GM18873 (cell line): ENCODE results near the gene FUT6.
"Not testable (repeated sequence)": the region's sequence is repeated elsewhere in the genome, so short reads cannot be mapped to it uniquely, and the experiment has no call there.

ENCODE experiments used
- ATAC-seq: cut with Tn5 transposase; IDR thresholded peaks from one replicate; pipeline ENCODE4 v1.9.1; 2021; ENCODE audit warnings: mild to moderate bottlenecking, moderate library complexity, moderate number of reproducible peaks; ENCODE audit not compliant: unreplicated experiment, low FRiP score

The FUT6 gene, protein sequence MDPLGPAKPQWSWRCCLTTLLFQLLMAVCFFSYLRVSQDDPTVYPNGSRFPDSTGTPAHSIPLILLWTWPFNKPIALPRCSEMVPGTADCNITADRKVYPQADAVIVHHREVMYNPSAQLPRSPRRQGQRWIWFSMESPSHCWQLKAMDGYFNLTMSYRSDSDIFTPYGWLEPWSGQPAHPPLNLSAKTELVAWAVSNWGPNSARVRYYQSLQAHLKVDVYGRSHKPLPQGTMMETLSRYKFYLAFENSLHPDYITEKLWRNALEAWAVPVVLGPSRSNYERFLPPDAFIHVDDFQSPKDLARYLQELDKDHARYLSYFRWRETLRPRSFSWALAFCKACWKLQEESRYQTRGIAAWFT

DNA sequence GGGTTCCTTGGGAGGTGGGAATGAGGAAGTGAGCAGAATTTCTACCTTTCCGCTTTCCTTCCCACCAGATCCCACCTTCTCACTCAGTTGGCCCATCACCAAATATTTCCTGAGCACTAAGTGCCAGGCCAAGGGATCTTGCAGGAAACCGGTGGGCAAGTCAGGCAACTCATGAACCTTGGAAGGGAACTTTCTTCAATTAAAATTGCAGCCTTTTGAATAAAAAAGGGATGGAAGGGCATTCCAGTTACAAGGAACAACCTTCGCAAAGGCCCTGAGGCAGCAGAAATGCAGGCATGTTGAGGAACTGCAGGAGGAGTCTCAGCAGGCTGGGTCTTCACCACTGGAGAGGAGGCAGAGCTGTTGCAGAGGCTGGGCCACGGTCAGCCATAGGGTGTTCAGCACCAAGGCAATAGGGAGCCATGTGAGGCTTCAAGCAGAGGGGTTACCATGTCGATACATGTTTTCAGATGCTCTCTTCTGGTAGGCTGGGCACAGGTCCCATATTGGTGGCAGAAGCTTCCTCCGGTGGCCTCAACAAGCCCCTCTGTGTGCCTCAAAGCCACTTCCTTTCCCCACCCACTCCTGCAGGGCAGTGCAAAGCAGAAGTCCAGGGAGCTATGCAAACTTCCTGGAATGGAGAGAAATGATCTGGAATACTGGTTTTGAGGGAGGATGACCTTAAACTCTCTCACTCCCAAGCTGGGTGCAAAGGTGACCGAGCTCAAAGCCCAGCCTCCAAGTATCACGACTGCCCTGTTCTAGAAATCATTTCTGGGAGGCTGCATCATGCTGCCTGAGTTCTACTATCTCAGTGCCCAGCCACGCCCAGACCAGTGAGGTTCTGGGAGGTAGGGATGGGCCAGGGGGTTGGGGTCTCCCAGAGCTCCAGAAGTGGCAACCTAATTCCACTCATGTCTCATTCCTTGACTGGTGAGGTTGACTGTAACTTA, at the start of gene FUT6:
Gene FUT6, minus strand, starts transcription at position 638 of the 953 bp plus-strand sequence. CDS start 7,135 bp downstream, outside the sequence.
- ATAC-seq = no peak

DNA sequence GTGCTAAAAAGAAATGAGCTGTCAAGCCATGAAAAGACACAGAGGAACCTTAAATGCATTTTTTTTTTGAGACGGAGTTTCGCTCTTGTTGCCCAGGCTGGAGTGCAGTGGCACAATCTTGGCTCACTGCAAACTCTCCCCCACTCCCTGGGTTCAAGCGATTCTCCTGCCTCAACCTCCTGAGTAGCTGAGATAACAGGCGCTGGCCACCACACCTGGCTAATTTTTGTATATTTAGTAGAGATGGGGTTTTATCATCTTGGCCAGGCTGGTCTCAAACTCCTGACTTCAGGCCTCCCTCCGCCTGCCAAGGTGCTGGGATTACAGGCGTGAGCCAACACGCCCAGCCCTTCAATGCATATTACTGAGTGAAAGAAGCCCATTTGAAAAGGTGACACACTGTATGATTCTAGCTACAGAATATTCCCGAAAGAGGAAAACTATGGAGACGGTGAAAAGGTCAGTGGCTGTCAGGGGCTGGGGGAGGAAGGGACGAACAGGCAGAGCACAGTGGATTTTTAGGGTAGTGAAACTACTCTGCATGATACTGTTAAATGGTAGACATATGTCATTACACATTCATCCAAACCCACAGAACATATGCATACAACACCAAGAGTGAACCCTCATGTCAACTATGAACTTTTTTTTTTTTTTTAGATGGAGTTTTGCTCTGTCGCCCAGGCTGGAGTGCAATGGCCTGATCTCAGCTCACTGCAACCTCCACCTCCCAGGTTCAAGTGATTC, 44.7 kb upstream of the FUT6 start:
- not testable (repeated sequence) for ATAC-seq

DNA sequence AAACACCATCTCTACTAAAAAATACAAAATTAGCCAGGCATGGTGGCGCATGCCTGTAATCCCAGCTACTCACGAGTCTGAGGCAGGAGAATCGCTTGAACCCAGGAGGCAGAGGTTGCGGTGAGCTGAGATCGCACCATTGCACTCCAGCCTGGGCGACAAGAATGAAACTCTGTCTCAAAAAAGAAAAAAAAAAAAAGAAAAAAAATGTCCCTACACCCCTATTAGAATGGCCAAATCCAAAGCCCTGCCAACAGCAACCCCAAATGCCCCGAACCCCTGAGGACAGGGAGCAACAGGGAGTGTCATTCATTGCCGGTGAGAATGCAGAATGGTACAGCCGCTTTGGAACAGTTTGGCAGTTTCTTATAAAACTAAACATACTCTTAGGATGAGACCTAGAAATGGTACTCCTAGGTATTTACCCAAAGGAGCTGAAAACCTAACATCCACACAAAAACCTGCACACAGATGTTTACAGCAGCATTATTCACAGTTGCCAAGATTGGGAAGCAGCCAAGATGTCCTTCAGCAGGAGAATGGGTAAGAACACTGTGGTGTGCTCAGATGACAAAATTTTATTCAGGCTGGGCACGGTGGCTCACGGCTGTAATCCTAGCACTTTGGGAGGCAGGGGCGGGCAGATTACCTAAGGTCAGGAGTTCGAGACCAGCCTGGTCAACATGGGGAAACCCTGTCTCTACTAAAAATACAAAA, 43.8 kb upstream of the FUT6 start:
- not testable (repeated sequence) for ATAC-seq

DNA sequence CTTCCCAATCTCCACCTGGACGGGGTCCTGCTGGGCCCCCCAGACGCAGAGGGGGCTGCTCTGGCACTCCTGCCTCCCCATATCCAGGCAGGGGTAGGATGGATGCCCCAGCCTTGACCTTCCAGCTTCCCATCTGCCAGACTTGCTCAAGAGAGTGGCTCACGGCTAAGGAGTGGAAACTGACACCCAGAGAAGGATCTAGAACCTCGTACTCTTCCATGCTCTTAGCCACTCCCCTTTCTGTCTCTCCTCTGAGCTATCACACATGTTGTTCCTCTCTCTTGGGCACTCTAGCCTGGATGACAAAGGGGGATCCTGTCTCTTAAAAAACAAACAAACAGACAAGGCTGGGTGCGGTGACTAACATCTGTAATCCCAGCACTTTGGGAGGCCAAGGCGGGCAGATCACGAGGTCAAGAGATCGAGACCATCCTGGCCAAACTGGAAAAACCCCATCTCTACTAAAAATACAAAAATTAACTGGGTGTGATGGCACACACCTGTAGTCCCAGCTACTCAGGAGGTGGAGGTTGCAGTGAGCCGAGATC, 43.0 kb upstream of the FUT6 start:
- ATAC-seq = no peak

DNA sequence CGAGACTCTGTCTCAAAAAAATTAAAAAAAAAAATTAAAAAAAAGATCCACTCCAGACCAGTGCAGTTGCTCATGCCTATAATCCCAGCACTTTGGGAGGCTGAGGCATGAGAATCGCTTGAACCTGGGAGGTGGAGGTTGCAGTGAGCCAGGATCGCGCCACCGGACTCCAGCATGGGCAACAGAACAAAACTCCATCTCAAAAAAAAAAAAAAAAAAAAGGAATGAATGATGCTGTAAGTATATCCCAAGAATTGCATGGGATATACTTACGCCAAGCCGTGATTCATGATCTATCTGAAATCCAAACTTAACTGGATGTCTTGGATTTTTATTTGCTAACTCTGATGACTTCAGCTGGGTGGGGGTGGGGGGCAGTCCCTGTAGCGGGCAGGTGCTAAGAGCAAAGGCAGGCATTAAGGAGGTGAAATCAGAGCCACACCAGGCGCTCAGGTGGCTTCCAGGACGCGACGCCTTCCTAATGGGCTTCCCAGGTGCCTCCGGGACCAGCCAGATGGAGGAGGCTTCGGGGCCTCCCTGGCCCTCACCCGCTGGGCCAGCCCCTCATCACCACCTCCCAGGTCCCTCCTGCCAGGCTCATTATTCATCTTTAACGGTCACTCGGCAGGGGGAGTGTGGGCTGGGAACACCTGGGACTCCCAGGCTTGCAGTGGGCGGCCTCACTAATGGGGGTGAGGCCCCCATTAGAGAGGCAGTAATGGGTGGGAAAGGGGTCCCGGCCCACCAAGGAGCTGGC, 42.2 kb upstream of the FUT6 start:
- ATAC-seq = no peak

DNA sequence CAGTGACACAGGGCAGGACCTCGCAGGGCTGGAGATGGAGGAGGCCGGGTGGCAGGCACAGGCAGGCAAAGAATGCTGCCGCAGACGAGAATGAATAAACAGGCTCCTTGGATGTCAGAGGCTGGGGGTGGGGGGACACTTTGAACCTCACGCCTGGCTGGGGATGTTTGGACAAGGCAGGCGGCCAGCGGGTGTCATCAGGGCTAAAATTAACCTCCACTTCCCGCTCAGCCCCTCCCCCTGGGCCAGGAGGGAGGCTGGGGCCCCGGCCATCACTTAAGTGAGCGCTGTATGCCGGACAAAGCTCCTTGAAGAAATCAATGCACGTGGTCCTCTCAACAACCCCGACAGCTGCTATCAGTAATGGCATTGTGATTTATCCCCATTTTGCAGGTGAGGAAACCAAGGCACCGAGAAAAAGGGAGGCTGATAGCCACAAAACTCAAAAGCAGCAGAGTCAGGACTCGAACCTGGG, 41.1 kb upstream of the FUT6 start:
- no peak for ATAC-seq

DNA sequence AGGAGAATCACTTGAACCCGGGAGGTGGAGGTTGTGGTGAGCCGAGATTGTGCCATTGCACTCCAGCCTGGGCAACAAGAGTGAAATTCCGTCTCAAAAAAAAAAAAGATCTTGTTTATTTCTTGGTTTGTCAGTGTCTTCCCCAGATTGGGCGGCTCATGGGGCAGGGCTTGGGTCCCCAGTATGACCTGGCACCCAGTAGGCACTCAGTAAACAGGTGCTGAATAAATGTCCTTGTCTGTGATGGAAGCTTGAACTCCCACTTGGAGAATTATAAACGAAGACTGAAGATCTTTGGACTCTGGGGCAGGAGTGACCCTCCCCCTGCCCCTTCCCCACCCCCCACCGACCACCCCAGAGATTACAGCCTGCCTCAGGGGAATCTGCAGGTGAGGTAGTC, 40.7 kb upstream of the FUT6 start:
- ATAC-seq = no peak

DNA sequence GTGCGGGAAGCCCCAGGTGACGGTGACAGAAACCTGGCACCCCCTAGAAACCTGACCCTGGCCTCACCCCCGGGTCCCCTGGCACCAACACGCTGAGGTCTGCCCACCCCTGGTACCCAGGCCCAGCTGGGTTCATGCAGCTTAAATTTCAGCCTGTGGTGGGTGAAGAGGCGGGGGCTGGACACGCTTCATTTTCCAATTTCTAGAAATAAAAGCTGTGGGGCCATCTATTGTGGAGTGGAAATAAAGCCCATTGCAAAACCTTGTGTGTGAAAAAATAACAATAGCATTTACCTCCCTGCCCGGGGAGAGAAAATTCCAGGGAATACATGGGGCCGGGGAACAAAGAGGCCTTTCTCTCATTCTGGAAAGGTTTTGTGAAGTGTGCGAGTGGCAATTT, 38.4 kb upstream of the FUT6 start:
- ATAC-seq = no peak

DNA sequence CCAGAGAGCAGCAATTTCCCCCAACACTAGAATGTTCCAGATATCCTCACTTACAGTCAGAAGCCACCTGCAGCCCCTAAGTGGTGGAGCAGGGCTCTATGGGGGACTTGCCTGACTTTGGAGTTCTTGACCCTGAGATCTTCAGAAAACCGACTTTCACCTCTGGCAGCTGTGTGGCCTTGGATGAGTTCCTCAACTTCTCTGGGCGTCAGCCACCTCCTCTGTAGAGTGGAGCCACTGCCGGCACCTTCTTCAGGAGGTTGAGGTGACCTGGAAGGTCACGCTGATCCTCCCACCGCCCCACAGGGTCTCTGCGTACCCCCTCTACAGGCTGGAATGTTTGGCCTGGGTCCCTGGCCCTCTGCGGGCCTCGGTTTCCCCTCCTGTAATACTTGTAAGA, 37.9 kb upstream of the FUT6 start:
- no peak for ATAC-seq

DNA sequence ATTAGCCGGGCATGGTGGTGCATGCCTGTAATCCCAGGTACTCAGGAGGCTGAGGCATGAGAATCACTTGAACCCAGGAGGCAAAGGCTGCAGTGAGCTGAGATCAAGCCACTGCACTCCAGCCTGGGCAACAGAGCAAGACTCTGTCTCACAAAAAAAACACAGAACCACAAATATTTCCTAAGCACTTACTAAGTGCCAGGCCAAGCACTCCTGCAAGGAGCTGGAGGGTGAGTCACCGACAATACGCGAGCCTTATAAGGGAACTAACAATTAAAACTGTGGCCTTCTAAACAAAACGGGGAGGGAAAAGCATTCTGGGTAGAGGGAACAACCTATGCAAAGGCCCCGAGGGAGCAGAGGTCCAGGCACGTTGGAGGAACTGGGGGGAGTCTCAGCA, 35.0 kb upstream of the FUT6 start:
- ATAC-seq = not testable (repeated sequence)

DNA sequence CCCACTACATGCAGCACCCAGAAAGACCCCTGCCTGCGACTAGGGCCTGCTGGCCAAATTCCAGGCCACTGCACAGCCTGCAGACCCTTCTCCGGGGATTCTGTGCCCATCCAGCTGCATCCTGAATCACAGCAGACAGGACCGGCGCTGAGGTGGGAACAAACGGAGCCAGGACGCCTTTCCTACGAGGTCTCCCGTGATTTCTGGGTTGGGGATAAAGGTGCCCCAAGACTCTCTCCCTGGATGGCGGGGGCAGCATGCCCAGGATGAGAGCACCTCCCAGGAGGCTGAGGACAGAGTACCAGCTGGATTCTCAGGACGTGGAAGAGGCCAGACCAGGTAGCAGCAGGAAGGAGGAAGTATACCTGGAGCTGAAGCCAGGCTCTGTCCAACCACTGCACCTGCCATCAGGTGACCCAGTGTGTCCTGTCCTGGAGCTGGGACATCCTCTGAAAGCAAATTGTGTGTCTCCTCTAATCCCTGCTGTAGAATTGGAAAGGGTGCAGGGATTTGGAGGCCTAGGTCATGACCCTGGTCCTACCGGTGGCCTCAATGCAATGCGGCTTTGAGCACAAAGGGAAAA, 34.2 kb upstream of the FUT6 start:
- ATAC-seq = no peak

DNA sequence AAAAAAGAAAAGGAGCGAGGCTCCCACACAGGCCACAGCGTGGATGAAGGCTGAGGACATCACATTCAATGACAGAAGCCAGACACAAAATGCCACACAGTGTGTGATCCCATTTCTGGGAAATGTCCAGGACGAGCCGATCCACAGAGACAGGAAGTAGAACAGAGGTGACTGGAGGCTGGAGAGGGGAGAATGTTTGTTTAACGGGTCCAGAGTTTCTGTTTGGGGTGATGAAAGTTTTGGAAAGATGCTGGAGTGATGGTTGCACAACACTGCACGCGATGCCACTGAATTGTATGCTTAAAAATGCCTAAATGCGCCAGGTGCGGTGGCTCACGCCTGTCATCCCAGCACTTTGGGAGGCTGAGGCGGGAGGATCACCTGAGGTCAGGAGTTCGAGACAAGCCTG, 31.5 kb upstream of the FUT6 start:
- ATAC-seq = no peak

DNA sequence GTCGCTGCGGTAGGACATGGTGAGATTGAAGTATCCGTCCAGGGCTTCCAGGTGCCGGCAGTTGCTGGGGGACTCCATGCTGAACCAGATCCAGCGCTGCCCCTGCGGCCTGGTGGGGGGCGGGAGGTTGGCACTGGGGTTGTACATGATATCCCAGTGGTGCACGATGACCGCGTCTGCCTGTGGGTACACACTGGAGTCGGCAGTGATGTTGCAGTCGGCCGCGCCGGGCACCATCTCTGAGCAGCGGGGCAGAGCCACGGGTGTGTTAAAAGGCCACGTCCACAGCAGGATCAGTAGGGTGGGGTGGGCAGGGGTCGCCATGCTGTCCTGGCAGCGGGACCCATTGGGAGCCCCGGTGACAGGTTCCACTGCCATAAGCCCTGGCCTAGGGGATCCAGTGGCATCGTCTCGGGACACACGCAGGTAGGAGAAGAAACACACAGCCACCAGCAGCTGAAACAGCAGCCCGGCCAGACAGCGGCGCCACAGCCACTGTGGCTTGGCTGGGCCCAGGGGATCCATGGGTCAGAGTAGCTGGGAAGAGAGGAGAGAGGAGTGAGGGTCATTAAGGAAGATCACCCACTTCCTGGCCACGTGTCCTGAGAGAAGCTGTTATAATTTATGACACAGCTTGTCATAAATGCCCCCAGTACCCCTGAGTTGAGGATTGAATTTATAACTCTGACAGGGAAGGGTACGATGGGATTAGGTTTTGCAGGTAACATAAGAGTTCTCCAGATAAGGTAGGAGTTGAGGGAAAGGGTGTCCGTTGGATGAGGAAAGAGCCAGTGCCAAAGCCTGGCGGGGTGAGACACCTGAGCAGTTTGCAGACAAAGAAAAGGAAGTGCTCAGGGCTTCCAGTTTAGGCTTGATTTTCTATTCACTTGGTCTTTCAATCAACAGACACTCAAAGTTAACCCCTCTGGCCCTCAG, 28.0 kb upstream of the FUT6 start:
- no peak for ATAC-seq

DNA sequence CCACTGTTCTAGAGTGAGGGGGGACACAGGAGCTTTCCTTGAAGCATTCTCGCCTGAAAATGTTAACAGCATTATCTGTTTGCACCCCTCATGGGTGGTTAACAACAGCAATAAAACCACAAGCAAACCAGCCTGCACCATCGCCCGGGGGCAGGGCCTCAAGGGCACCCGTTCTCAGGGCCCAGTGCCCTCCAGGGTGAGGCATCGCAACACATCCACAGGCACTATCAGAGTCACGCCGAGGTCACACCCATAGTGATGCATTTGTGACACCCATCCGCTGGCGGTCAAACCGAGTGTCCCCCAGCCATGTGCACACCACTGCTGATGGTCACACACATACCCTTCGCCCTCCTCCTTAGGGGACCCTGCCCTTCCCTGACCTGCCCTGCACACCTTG, 26.3 kb upstream of the FUT6 start:
- no peak for ATAC-seq

DNA sequence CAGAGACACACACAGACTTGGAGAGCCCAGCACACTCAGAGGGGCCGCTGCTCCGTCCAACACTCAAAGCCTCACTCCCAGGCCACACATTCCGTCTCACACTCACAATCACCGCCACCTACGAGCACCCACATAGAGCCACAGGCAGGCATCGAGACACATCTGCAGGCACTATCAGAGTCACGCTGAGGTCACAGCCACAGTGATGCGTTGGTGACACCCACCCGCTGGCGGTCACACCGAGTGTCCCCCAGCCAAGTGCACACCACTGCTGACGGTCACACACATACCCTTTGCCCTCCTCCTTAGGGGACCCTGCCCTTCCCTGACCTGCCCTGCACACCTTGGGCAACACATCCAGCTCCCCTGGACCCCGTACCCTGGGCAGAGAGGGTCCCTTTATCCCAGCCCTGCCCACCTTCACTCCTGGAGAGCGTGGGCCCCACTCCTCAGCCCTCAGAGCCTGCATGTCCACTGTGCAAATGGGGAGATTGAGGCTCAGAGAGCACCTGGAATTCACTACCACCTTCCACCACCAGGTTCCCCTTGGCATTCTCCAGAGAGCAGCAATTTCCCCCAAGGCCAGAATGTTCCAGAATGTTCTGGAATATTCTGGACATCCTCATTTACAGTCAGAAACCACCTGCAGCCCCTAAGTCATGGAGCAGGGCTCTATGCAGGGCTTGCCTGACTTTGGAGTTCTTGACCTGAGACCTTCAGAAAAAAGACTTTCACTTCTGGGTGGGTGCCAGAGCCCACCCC, 25.4 kb upstream of the FUT6 start:
- no peak for ATAC-seq

DNA sequence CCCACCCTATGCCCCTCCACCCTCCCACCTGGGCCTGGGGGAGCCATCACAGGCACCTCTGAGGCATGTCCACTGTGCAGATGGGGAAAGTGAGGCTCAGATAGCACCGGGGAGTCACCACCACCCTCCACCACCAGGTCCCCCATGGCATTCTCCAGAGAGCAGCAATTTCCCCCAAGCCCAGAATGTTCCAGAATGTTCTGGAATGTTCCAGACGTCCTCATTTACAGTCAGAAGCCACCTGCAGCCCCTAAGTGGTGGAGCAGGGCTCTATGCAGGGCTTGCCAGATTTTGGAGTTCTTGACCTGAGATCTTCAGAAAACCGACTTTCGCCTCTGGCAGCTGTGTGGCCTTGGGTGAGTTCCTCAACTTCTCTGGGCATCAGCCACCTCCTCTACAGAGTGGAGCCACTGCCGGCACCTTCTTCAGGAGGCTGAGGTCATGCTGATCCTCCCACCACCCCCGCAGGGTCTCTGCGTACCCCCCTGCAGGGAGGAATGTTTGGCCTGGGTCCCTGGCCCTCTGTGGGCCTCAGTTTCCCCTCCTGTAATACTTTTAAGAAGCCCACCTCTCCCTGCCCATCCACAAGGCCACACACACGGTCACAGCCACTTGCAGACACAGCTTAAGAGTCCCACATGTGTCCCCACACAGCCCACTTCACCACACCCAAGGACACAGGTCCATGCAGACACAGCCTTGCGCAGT, 24.7 kb upstream of the FUT6 start:
- no peak for ATAC-seq
